B cell (primary cell): ENCODE results near the gene ABCG5. TPM values are rescaled to one million over a fixed set of nuclear protein-coding genes. Genes with fewer than 3 reads are reported as not detected.

Experiments used
- ATAC-seq: fragments of 200-7000 bp; cut with Tn5 transposase; one replicate; pipeline ENCODE4 v1.10.0; 2021; ENCODE audit warnings: low read depth, mild to moderate bottlenecking, moderate number of reproducible peaks, moderate library complexity
- CTCF ChIA-PET: fragments of 350-600 bp; sonication (Branson Sonifier 250); formaldehyde crosslinking; loops from one replicate; lab custom pipeline; 2021; ENCODE audit warnings: antibody characterized with exemption, inconsistent platforms; lab: Charles Lee
- POLR2A ChIA-PET: fragments of 350-600 bp; sonication (Branson Sonifier 250); formaldehyde crosslinking; loops from one replicate; lab custom pipeline; 2021; ENCODE audit warnings: antibody characterized with exemption; lab: Charles Lee
- DNase-seq: peaks from one replicate; pipeline ENCODE4 v3.0.0; 2013
- H2AFZ ChIP-seq: 2 replicates; pipeline ENCODE4 v1.6.1; 2012; ENCODE audit warnings: mild to moderate bottlenecking, low read depth, low read length; ENCODE audit not compliant: insufficient read depth, poor library complexity, severe bottlenecking
- H3K27ac ChIP-seq, 2 donors: 1 replicate in 1 of 2; 2 replicates in 1 of 2; pipeline ENCODE4 v1.5.1; 2012 to 2013; ENCODE audit warnings: low read length in 2 of 2, mild to moderate bottlenecking in 2 of 2, moderate library complexity in 1 of 2
- H3K27me3 ChIP-seq, 4 experiments: fragments of 200-600 bp in 1 of 4; sonication (generic) in 1 of 4; replicated peaks in 1 of 4; 1 replicate in 2 of 4; 2 replicates in 2 of 4; pipeline versions ENCODE4 v1.6.1 to v1.7.0; 2013 to 2016; ENCODE audit warnings: low read length in 3 of 4, mild to moderate bottlenecking in 2 of 4, mixed read lengths in 1 of 4, moderate library complexity in 1 of 4; ENCODE audit not compliant: insufficient read depth in 4 of 4, control insufficient read depth in 3 of 4; ENCODE audit errors: control extremely low read depth in 1 of 4
- H3K36me3 ChIP-seq, 2 experiments: replicated peaks in 1 of 2; 1 replicate in 1 of 2; 2 replicates in 1 of 2; pipeline versions ENCODE4 v1.6.1 to v1.7.1; 2013; ENCODE audit warnings: low read length in 1 of 2; ENCODE audit not compliant: insufficient read depth in 2 of 2, control insufficient read depth in 1 of 2; ENCODE audit errors: control extremely low read depth in 1 of 2, extremely low read depth in 1 of 2
- H3K4me1 ChIP-seq, 2 donors: fragments of 200-600 bp in 1 of 2; sonication (generic) in 1 of 2; 1 replicate in 1 of 2; 2 replicates in 1 of 2; pipeline versions ENCODE4 v1.5.1 to v1.6.1; 2013 to 2017; ENCODE audit warnings: low read length in 2 of 2; ENCODE audit not compliant: control insufficient read depth in 2 of 2, insufficient read depth in 2 of 2
- H3K4me2 ChIP-seq: replicated peaks from 2 replicates; pipeline ENCODE3; 2012; ENCODE audit warnings: mild to moderate bottlenecking, low read depth, low read length; ENCODE audit not compliant: poor library complexity, severe bottlenecking
- H3K4me3 ChIP-seq, 5 experiments: fragments of 200-600 bp in 1 of 5; sonication (generic) in 1 of 5; 1 replicate in 3 of 5; 2 replicates in 2 of 5; pipeline versions ENCODE4 v1.5.1 to v1.7.0; 2011 to 2016; ENCODE audit warnings: low read length in 4 of 5, mild to moderate bottlenecking in 4 of 5, low read depth in 2 of 5, control low read depth in 1 of 5, moderate library complexity in 1 of 5; ENCODE audit not compliant: insufficient read depth in 1 of 5; ENCODE audit errors: control extremely low read depth in 1 of 5, extremely low read depth in 1 of 5
- H3K79me2 ChIP-seq: fragments of 200-600 bp; sonication (generic); one replicate; pipeline ENCODE4 v1.6.0; 2016; ENCODE audit warnings: low read length; ENCODE audit not compliant: control insufficient read depth, insufficient read depth
- H3K9ac ChIP-seq: fragments of 200-600 bp; sonication (generic); 2 replicates; pipeline ENCODE4 v1.6.1; 2017; ENCODE audit warnings: mild to moderate bottlenecking, low read length, moderate library complexity
- H3K9me3 ChIP-seq, 3 donors: one replicate each; pipeline versions ENCODE4 v1.6.1 to v1.7.1; 2013; ENCODE audit warnings: low read length in 2 of 3; ENCODE audit not compliant: control insufficient read depth in 2 of 3, insufficient read depth in 1 of 3; ENCODE audit errors: control extremely low read depth in 1 of 3
- H4K20me1 ChIP-seq: 2 replicates; pipeline ENCODE4 v1.6.0; 2012; ENCODE audit warnings: mild to moderate bottlenecking, low read length; ENCODE audit not compliant: insufficient read depth, control insufficient read depth, poor library complexity, severe bottlenecking
- H3K27ac Mint-ChIP-seq: one replicate; pipeline ENCODE4 v1.8.0; 2021; ENCODE audit warnings: mixed read lengths
- H3K27me3 Mint-ChIP-seq: one replicate; pipeline ENCODE4 v1.8.0; 2021; ENCODE audit warnings: mixed read lengths
- H3K4me1 Mint-ChIP-seq: one replicate; pipeline ENCODE4 v1.8.0; 2021; ENCODE audit warnings: mixed read lengths
- H3K4me3 Mint-ChIP-seq: one replicate; pipeline ENCODE4 v1.8.0; 2021; ENCODE audit warnings: mixed read lengths
- H3K9me3 Mint-ChIP-seq: one replicate; pipeline ENCODE4 v1.8.0; 2022; ENCODE audit warnings: mixed read lengths; ENCODE audit not compliant: insufficient read depth
- EZH2 ChIP-seq: IDR thresholded peaks from 2 replicates; pipeline ENCODE4 v1.6.1; 2012; ENCODE audit warnings: borderline replicate concordance, low read depth, mild to moderate bottlenecking, moderate library complexity, low read length; ENCODE audit not compliant: insufficient read depth, poor library complexity, severe bottlenecking
- WGBS: methylation state at CpG from one replicate; pipeline ENCODE4 v1.1.5; 2013; ENCODE audit warnings: missing lambda C conversion rate; ENCODE audit not compliant: insufficient coverage; 5-methylcytosine and 5-hydroxymethylcytosine counted together
- intact Hi-C: fragments of 100-400 bp; cut with micrococcal nuclease; formaldehyde crosslinking; loops from one replicate; pipeline ENCODE4 v1.10.0; 2022
- polyA plus RNA-seq: library from polyadenylated mRNA; depleted of rRNA; stranded (reverse); fragments of >200 nt; gene quantifications from 2 replicates; pipeline ENCODE4 v1.2.3, GENCODE V29; 2012
- total RNA-seq, 2 donors: library from RNA; stranded (reverse); fragments of 120-200 nt in 1 of 2; gene quantifications; 1 replicate in 1 of 2; 2 replicates in 1 of 2; pipeline versions ENCODE4 v1.2.3 to v1.2.4, GENCODE V29; 2013 to 2022
- TF ChIP-seq, protein P1 (sequence below): fragments of 200-600 bp; IDR thresholded peaks from one replicate; pipeline ENCODE4 v1.8.0; 2022; ENCODE audit warnings: antibody characterized with exemption, mild to moderate bottlenecking

The ABCG5 gene
- total and polyA plus RNA-seq, 2 donors (not counting 1 experiment from before 2014, with no cell fraction given) = not detected

DNA sequence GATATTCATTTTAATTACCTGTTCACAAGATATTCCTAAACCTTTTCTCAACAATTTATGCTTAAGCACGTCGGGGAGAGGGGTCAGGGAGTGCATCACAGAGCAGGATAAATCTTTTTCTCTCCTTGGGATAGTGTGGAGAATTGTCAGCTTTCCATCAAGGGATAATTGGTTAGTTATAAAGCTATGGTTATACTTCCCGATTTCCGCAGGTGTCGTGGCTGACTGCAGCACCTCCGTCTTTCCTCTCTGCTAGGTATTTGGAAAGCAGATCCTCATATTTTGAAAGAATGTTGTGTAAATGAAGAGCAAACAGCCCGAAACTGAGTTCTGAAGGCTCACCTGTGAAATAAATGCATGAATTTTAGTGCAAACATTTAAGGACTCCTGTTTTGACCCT is 64.0 kb downstream of the ABCG5 start:
- H3K9ac ChIP-seq = peak overlapping the region; percentile 89
- no peaks in the 10 kb centered on the region for H3K27me3 ChIP-seq
- no peaks in the 10 kb centered on the region for H3K9me3 ChIP-seq
- no peaks in the 10 kb centered on the region for H3K79me2 ChIP-seq
- H2AFZ ChIP-seq = peak overlapping the region; percentile 92
- H4K20me1 ChIP-seq = no peaks in the 10 kb centered on the region
- ChIA-PET POLR2A (interaction anchor here (0.6 kb wide), 1 partner anchor 453 kb away, joined by 3 read pairs; no protein-coding TSS in a partner anchor), CTCF (interaction anchor here (1.0 kb wide), 1 partner anchor 60 kb away, joined by 3 read pairs; no protein-coding TSS in a partner anchor)
- H3K27ac ChIP-seq = peak overlapping the region in 1 of 2 donors; percentile 69
- 66% methylated on average over 3 of the region's 7 CpGs for WGBS
- intact Hi-C loops = loop anchor here (2.0 to 5.0 kb wide), 4 partner anchors 223 to 1414 kb away; partner anchors contain the start of genes CAMKMT, COX7A2L, LRPPRC and PREPL
- DNase-seq = peak; percentile 11
- H3K4me2 ChIP-seq = peak overlapping the region; percentile 87
- Mint-ChIP-seq H3K9me3 (no peaks in the 10 kb centered on the region), H3K4me3 (peak overlapping the region; percentile 98), H3K27me3 (peaks cover 13% of the 10 kb centered on the region), H3K27ac (peak overlapping the region; percentile 21), H3K4me1 (peaks cover 13% of the 10 kb centered on the region)
- TF ChIP-seq, protein P1, sequence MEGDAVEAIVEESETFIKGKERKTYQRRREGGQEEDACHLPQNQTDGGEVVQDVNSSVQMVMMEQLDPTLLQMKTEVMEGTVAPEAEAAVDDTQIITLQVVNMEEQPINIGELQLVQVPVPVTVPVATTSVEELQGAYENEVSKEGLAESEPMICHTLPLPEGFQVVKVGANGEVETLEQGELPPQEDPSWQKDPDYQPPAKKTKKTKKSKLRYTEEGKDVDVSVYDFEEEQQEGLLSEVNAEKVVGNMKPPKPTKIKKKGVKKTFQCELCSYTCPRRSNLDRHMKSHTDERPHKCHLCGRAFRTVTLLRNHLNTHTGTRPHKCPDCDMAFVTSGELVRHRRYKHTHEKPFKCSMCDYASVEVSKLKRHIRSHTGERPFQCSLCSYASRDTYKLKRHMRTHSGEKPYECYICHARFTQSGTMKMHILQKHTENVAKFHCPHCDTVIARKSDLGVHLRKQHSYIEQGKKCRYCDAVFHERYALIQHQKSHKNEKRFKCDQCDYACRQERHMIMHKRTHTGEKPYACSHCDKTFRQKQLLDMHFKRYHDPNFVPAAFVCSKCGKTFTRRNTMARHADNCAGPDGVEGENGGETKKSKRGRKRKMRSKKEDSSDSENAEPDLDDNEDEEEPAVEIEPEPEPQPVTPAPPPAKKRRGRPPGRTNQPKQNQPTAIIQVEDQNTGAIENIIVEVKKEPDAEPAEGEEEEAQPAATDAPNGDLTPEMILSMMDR = no peak
- TF ChIP-seq EZH2 = no peak
- peak overlapping the region in 4 of 5 experiments; percentile 76 to 89 (median 86) for H3K4me3 ChIP-seq
- H3K36me3 ChIP-seq = no peaks in the 10 kb centered on the region
- ATAC-seq = no peak
- peaks cover 0 to 11% of the 10 kb centered on the region in 2 donors for H3K4me1 ChIP-seq
